Cardiac muscle cell (in vitro differentiated cells and primary cell): ENCODE measurements around the gene C3orf20. TPM values are rescaled to one million over a fixed set of nuclear protein-coding genes. Genes with fewer than 3 reads are reported as not detected.

Experiments
- DNase-seq, 2 donors: peaks; one replicate each; pipeline versions ENCODE4 v3.0.0 to v3.0.0-alpha.2; 2010 to 2017; ENCODE audit warnings: low read depth in 1 of 2, low spot score in 1 of 2
- H3K27ac ChIP-seq: fragments of 200-600 bp; sonication (generic); 2 replicates; pipeline ENCODE4 v1.5.1; 2016
- H3K27me3 ChIP-seq: fragments of 200-600 bp; sonication (generic); 2 replicates; pipeline ENCODE4 v1.6.0; 2016; ENCODE audit warnings: control low read depth
- H3K36me3 ChIP-seq: fragments of 200-600 bp; sonication (generic); 2 replicates; pipeline ENCODE4 v1.5.1; 2016; ENCODE audit warnings: control low read depth
- H3K4me1 ChIP-seq: fragments of 200-600 bp; sonication (generic); 2 replicates; pipeline ENCODE4 v1.8.1; 2017; ENCODE audit warnings: low read depth, mild to moderate bottlenecking, mixed run types
- H3K4me3 ChIP-seq: fragments of 200-600 bp; sonication (generic); 2 replicates; pipeline ENCODE4 v1.5.1; 2016; ENCODE audit warnings: mild to moderate bottlenecking
- H3K9me3 ChIP-seq: fragments of 200-600 bp; sonication (generic); 2 replicates; pipeline ENCODE4 v1.5.1; 2017; ENCODE audit warnings: low read depth, mild to moderate bottlenecking, control low read depth
- polyA plus RNA-seq: library from polyadenylated mRNA; unstranded; fragments of >200 nt; fragmentation: Nextera tagmentation; extraction: Ambion mirVana; gene quantifications from 2 replicates; pipeline ENCODE4 v1.2.1, GENCODE V29; 2016
- total RNA-seq: library from RNA; depleted of rRNA; stranded (reverse); fragments of >200 nt; gene quantifications from 2 replicates; pipeline ENCODE4 v1.2.3, GENCODE V29; 2016
- TF ChIP-seq, protein P1 (sequence below): IDR thresholded peaks from 2 replicates; pipeline ENCODE4 v1.5.1; 2012; ENCODE audit warnings: low read depth, mild to moderate bottlenecking, low read length

The C3orf20 gene
- total and polyA plus RNA-seq, 2 experiments from 2014 or later, result 0.21 TPM; not detected in 1

DNA sequence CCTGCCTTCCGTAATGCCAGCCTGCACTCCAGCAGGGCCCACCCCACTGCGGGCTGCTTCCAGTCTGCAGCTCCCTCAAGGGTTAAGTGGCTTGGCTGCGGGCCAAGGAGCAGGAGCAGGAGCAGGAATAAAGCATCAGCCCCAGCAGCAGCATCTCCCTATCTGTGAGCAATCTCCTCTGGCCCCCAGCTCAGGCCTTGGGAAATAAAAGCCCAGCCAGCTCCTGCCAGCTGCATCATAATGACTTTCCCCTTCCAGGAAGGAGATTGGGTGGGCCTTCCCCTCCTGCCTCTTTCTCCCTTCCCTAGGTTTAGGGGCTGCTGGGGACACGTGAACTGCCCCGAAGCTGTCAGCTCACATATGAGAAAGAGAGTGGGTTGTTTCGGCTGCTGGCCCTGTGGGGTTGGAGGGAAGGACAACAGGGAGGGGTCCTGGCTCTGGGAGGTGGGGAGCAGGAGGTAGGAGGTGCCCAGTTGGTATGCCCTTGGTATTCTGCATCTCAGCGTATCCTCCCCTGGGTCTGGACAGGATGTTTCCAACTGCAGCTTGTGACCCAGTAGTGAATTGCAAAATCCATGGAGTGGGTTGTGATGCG, 109.2 kb downstream of the C3orf20 start:
- H3K36me3 ChIP-seq, result no peaks in the 10 kb centered on the region
- H3K27me3 ChIP-seq, result no peaks in the 10 kb centered on the region
- no peak overlapping the region for H3K27ac ChIP-seq
- H3K4me1 ChIP-seq, result no peaks in the 10 kb centered on the region
- peak; percentile 49 to 75 for DNase-seq
- H3K4me3 ChIP-seq, result no peak overlapping the region
- TF ChIP-seq, protein P1, sequence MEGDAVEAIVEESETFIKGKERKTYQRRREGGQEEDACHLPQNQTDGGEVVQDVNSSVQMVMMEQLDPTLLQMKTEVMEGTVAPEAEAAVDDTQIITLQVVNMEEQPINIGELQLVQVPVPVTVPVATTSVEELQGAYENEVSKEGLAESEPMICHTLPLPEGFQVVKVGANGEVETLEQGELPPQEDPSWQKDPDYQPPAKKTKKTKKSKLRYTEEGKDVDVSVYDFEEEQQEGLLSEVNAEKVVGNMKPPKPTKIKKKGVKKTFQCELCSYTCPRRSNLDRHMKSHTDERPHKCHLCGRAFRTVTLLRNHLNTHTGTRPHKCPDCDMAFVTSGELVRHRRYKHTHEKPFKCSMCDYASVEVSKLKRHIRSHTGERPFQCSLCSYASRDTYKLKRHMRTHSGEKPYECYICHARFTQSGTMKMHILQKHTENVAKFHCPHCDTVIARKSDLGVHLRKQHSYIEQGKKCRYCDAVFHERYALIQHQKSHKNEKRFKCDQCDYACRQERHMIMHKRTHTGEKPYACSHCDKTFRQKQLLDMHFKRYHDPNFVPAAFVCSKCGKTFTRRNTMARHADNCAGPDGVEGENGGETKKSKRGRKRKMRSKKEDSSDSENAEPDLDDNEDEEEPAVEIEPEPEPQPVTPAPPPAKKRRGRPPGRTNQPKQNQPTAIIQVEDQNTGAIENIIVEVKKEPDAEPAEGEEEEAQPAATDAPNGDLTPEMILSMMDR, result no peak
- H3K9me3 ChIP-seq, result no peaks in the 10 kb centered on the region

GRCh38 chr3:14785207-14786155, 110.5 kb downstream of the C3orf20 start:
- H3K27me3 ChIP-seq, result no peaks in the 10 kb centered on the region
- H3K36me3 ChIP-seq, result no peaks in the 10 kb centered on the region
- TF ChIP-seq, protein P1, result no peak
- no peaks in the 10 kb centered on the region for H3K9me3 ChIP-seq
- no peak overlapping the region for H3K27ac ChIP-seq
- DNase-seq, result no peak
- H3K4me3 ChIP-seq, result no peak overlapping the region
- no peaks in the 10 kb centered on the region for H3K4me1 ChIP-seq

DNA sequence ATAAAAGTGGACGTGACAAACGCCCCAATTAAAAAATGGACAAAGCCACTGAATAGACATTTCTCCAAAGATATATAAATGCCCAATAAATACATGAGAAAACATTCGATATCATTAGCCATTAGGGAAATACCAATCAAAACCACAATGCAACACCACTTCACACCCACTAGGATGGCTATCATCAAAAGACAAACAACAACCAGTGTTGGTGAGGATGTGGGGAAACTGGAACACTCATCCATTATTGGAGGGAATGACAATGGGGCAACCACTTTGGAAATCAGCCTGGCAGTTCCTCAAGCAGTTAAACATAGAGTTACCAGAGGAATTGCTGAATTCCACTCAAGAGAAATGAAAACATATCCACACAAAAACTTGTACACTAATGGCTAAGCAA, 111.4 kb downstream of the C3orf20 start:
- no peaks in the 10 kb centered on the region for H3K27me3 ChIP-seq
- H3K4me3 ChIP-seq, result no peak overlapping the region
- no peaks in the 10 kb centered on the region for H3K9me3 ChIP-seq
- no peak for DNase-seq
- H3K27ac ChIP-seq, result no peak overlapping the region
- H3K4me1 ChIP-seq, result no peaks in the 10 kb centered on the region
- no peaks in the 10 kb centered on the region for H3K36me3 ChIP-seq
- TF ChIP-seq, protein P1, result no peak

DNA sequence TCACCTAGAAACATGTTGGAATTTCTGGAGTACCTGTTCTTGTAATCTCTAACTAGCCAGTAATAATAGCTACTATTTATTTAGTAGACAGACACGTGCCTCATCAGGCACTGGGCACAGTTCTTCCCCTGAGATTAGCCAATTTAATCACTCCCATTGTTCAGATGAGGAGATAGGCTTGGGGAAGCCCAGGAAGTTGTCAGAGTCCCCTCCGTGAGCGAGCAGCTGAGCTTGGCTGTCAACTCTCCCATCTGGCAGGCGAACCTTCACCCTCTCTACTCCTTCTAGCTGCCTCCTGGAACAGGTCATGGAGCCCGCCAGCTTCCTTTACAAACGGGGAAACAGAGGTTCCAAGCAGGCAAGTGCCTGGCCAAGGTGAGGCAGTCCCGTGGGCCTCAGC, 112.7 kb downstream of the C3orf20 start:
- Histone ChIP-seq H3K27ac (no peak overlapping the region), H3K4me1 (no peaks in the 10 kb centered on the region), H3K27me3 (no peaks in the 10 kb centered on the region), H3K4me3 (no peak overlapping the region), H3K36me3 (no peaks in the 10 kb centered on the region), H3K9me3 (no peaks in the 10 kb centered on the region)
- DNase-seq, result no peak
- TF ChIP-seq, protein P1, result no peak

DNA sequence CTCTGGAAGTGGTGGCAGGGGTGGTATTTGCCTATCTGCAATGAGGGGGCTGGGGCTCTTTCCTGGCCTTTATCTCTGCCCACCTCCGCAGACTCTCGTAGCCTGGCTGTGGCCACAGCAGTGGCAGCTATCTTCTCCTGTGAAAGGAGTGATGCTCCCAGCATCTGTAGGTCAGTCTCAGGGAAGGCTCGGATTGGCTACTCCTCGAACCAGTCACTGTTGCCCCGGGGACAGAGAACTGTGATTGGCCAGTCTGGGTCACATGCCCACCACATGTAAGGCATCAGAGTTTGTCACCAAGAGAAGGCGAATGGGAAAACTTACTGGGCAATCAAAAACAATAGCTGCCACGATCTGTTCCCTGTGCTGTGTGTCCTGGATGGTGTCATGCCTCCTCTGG, 113.7 kb downstream of the C3orf20 start:
- Histone ChIP-seq H3K4me3 (no peak overlapping the region), H3K27me3 (no peaks in the 10 kb centered on the region), H3K27ac (no peak overlapping the region), H3K9me3 (no peaks in the 10 kb centered on the region), H3K4me1 (no peaks in the 10 kb centered on the region), H3K36me3 (no peaks in the 10 kb centered on the region)
- TF ChIP-seq, protein P1, result no peak
- DNase-seq, result no peak
